Measurements from ENCODE around the gene PSAPL1.

The PSAPL1 gene

GRCh38 chr4:7441201-7441600, 6.5 kb upstream of the PSAPL1 start:
- TF ChIP-seq CTCF (IDR thresholded peaks at IDR 0.05; ENCODE audit: borderline replicate concordance, insufficient read depth, low read depth, low read length), result no peak
- no peak overlapping the region for H3K4me3 ChIP-seq (ENCODE audit: low read depth, low read length)

GRCh38 chr4:7439699-7440098, 5.0 kb upstream of the PSAPL1 start:
- TF ChIP-seq CTCF (IDR thresholded peaks at IDR 0.05; ENCODE audit: borderline replicate concordance, insufficient read depth, low read depth, low read length), result no peak
- no peak overlapping the region for H3K4me3 ChIP-seq (ENCODE audit: low read depth, low read length)

- no peak for TF ChIP-seq CTCF (IDR thresholded peaks at IDR 0.05; ENCODE audit: borderline replicate concordance, insufficient read depth, low read depth, low read length)
- H3K4me3 ChIP-seq (ENCODE audit: low read depth, low read length), result no peak overlapping the region
Measured at GRCh38 chr4:7436256-7436655, 1.5 kb upstream of the PSAPL1 start.

GRCh38 chr4:7435471-7436061, 836 bp upstream of the PSAPL1 start:
- no peak for TF ChIP-seq CTCF (IDR thresholded peaks at IDR 0.05; ENCODE audit: borderline replicate concordance, insufficient read depth, low read depth, low read length)
- no peak overlapping the region for H3K4me3 ChIP-seq (ENCODE audit: low read depth, low read length)

- no peak overlapping the region for H3K4me3 ChIP-seq (ENCODE audit: low read depth, low read length)
Measured at GRCh38 chr4:7434141-7434765, 477 bp downstream of the PSAPL1 start.

GRCh38 chr4:7433376-7434140, 1.2 kb downstream of the PSAPL1 start:
- no peak for TF ChIP-seq CTCF (IDR thresholded peaks at IDR 0.05; ENCODE audit: borderline replicate concordance, insufficient read depth, low read depth, low read length)
- no peak overlapping the region for H3K4me3 ChIP-seq (ENCODE audit: low read depth, low read length)

More at GRCh38 chr4:7434141-7434765, 477 bp downstream of the PSAPL1 start:
- no peak for TF ChIP-seq CTCF (IDR thresholded peaks at IDR 0.05; ENCODE audit: borderline replicate concordance, insufficient read depth, low read depth, low read length)

Data from GM12875 (cell line).